Erythroblast (primary cell): ENCODE data around the gene DSG2.

ENCODE experiments used
- GATA1 ChIP-seq: IDR thresholded peaks from 2 replicates; pipeline ENCODE4 v1.6.1; 2011; ENCODE audit warnings: low read depth, mild to moderate bottlenecking, control low read depth, low read length, moderate library complexity
- POLR2A ChIP-seq: IDR thresholded peaks from 2 replicates; pipeline ENCODE4 v1.6.1; 2011; ENCODE audit warnings: mild to moderate bottlenecking, low read length

DNA sequence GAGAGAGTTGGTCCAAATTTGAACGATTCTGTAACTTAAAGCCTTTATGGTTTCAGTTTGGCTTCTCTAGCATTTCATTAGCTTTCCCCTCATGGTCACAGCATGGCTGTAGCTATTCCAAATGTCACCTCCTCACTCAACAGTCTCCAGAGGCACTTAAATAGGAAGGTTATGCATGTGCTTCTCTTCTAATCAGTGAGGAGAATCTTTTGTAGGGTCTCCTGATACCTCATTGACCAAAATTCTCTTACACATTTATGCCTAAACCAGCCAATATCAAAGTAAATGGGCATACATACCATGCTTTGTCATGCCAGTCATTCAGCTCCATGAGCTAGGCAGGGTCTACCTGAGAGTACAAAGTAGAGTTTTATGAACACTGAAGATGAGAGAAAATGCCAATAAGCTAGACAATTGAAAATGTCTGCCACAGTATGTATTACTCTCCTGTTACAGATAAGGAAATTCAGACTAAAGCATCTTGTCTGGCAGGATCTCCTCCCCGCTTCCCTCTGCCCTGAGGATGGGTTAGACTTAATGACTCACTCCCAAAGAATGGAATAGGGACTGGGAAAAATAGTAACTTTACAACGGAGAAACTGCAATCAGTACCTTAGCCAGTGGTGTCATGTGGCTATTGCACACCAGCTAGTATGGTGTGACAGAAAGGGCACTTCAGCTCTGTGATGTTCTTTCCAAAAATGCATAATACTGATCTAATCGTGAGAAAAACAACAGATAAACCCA, 15.4 kb downstream of the DSG2 start:
- TF ChIP-seq POLR2A (no peak), GATA1 (no peak)
